B cell (primary cell): ENCODE results near the gene WFS1. TPM values are rescaled to one million over a fixed set of nuclear protein-coding genes. Genes with fewer than 3 reads are reported as not detected.

Source experiments
- ATAC-seq: fragments of 200-7000 bp; cut with Tn5 transposase; one replicate; pipeline ENCODE4 v1.10.0; 2021; ENCODE audit warnings: low read depth, mild to moderate bottlenecking, moderate number of reproducible peaks, moderate library complexity
- CTCF ChIA-PET: fragments of 350-600 bp; sonication (Branson Sonifier 250); formaldehyde crosslinking; loops from one replicate; lab custom pipeline; 2021; ENCODE audit warnings: antibody characterized with exemption, inconsistent platforms; lab: Charles Lee
- POLR2A ChIA-PET: fragments of 350-600 bp; sonication (Branson Sonifier 250); formaldehyde crosslinking; loops from one replicate; lab custom pipeline; 2021; ENCODE audit warnings: antibody characterized with exemption; lab: Charles Lee
- DNase-seq: peaks from one replicate; pipeline ENCODE4 v3.0.0; 2013
- H2AFZ ChIP-seq: 2 replicates; pipeline ENCODE4 v1.6.1; 2012; ENCODE audit warnings: mild to moderate bottlenecking, low read depth, low read length; ENCODE audit not compliant: insufficient read depth, poor library complexity, severe bottlenecking
- H3K27ac ChIP-seq, 2 donors: 1 replicate in 1 of 2; 2 replicates in 1 of 2; pipeline ENCODE4 v1.5.1; 2012 to 2013; ENCODE audit warnings: low read length in 2 of 2, mild to moderate bottlenecking in 2 of 2, moderate library complexity in 1 of 2
- H3K27me3 ChIP-seq, 4 experiments: fragments of 200-600 bp in 1 of 4; sonication (generic) in 1 of 4; replicated peaks in 1 of 4; 1 replicate in 2 of 4; 2 replicates in 2 of 4; pipeline versions ENCODE4 v1.6.1 to v1.7.0; 2013 to 2016; ENCODE audit warnings: low read length in 3 of 4, mild to moderate bottlenecking in 2 of 4, mixed read lengths in 1 of 4, moderate library complexity in 1 of 4; ENCODE audit not compliant: insufficient read depth in 4 of 4, control insufficient read depth in 3 of 4; ENCODE audit errors: control extremely low read depth in 1 of 4
- H3K36me3 ChIP-seq, 2 experiments: replicated peaks in 1 of 2; 1 replicate in 1 of 2; 2 replicates in 1 of 2; pipeline versions ENCODE4 v1.6.1 to v1.7.1; 2013; ENCODE audit warnings: low read length in 1 of 2; ENCODE audit not compliant: insufficient read depth in 2 of 2, control insufficient read depth in 1 of 2; ENCODE audit errors: control extremely low read depth in 1 of 2, extremely low read depth in 1 of 2
- H3K4me1 ChIP-seq, 2 donors: fragments of 200-600 bp in 1 of 2; sonication (generic) in 1 of 2; 1 replicate in 1 of 2; 2 replicates in 1 of 2; pipeline versions ENCODE4 v1.5.1 to v1.6.1; 2013 to 2017; ENCODE audit warnings: low read length in 2 of 2; ENCODE audit not compliant: control insufficient read depth in 2 of 2, insufficient read depth in 2 of 2
- H3K4me2 ChIP-seq: replicated peaks from 2 replicates; pipeline ENCODE3; 2012; ENCODE audit warnings: mild to moderate bottlenecking, low read depth, low read length; ENCODE audit not compliant: poor library complexity, severe bottlenecking
- H3K4me3 ChIP-seq, 5 experiments: fragments of 200-600 bp in 1 of 5; sonication (generic) in 1 of 5; 1 replicate in 3 of 5; 2 replicates in 2 of 5; pipeline versions ENCODE4 v1.5.1 to v1.7.0; 2011 to 2016; ENCODE audit warnings: low read length in 4 of 5, mild to moderate bottlenecking in 4 of 5, low read depth in 2 of 5, control low read depth in 1 of 5, moderate library complexity in 1 of 5; ENCODE audit not compliant: insufficient read depth in 1 of 5; ENCODE audit errors: control extremely low read depth in 1 of 5, extremely low read depth in 1 of 5
- H3K79me2 ChIP-seq: fragments of 200-600 bp; sonication (generic); one replicate; pipeline ENCODE4 v1.6.0; 2016; ENCODE audit warnings: low read length; ENCODE audit not compliant: control insufficient read depth, insufficient read depth
- H3K9ac ChIP-seq: fragments of 200-600 bp; sonication (generic); 2 replicates; pipeline ENCODE4 v1.6.1; 2017; ENCODE audit warnings: mild to moderate bottlenecking, low read length, moderate library complexity
- H3K9me3 ChIP-seq, 3 donors: one replicate each; pipeline versions ENCODE4 v1.6.1 to v1.7.1; 2013; ENCODE audit warnings: low read length in 2 of 3; ENCODE audit not compliant: control insufficient read depth in 2 of 3, insufficient read depth in 1 of 3; ENCODE audit errors: control extremely low read depth in 1 of 3
- H4K20me1 ChIP-seq: 2 replicates; pipeline ENCODE4 v1.6.0; 2012; ENCODE audit warnings: mild to moderate bottlenecking, low read length; ENCODE audit not compliant: insufficient read depth, control insufficient read depth, poor library complexity, severe bottlenecking
- H3K27ac Mint-ChIP-seq: one replicate; pipeline ENCODE4 v1.8.0; 2021; ENCODE audit warnings: mixed read lengths
- H3K27me3 Mint-ChIP-seq: one replicate; pipeline ENCODE4 v1.8.0; 2021; ENCODE audit warnings: mixed read lengths
- H3K4me1 Mint-ChIP-seq: one replicate; pipeline ENCODE4 v1.8.0; 2021; ENCODE audit warnings: mixed read lengths
- H3K4me3 Mint-ChIP-seq: one replicate; pipeline ENCODE4 v1.8.0; 2021; ENCODE audit warnings: mixed read lengths
- H3K9me3 Mint-ChIP-seq: one replicate; pipeline ENCODE4 v1.8.0; 2022; ENCODE audit warnings: mixed read lengths; ENCODE audit not compliant: insufficient read depth
- EZH2 ChIP-seq: IDR thresholded peaks from 2 replicates; pipeline ENCODE4 v1.6.1; 2012; ENCODE audit warnings: borderline replicate concordance, low read depth, mild to moderate bottlenecking, moderate library complexity, low read length; ENCODE audit not compliant: insufficient read depth, poor library complexity, severe bottlenecking
- WGBS: methylation state at CpG from one replicate; pipeline ENCODE4 v1.1.5; 2013; ENCODE audit warnings: missing lambda C conversion rate; ENCODE audit not compliant: insufficient coverage; 5-methylcytosine and 5-hydroxymethylcytosine counted together
- intact Hi-C: fragments of 100-400 bp; cut with micrococcal nuclease; formaldehyde crosslinking; loops from one replicate; pipeline ENCODE4 v1.10.0; 2022
- polyA plus RNA-seq: library from polyadenylated mRNA; depleted of rRNA; stranded (reverse); fragments of >200 nt; gene quantifications from 2 replicates; pipeline ENCODE4 v1.2.3, GENCODE V29; 2012
- total RNA-seq, 2 donors: library from RNA; stranded (reverse); fragments of 120-200 nt in 1 of 2; gene quantifications; 1 replicate in 1 of 2; 2 replicates in 1 of 2; pipeline versions ENCODE4 v1.2.3 to v1.2.4, GENCODE V29; 2013 to 2022
- TF ChIP-seq, protein P1 (sequence below): fragments of 200-600 bp; IDR thresholded peaks from one replicate; pipeline ENCODE4 v1.8.0; 2022; ENCODE audit warnings: antibody characterized with exemption, mild to moderate bottlenecking

Gene WFS1
- total and polyA plus RNA-seq, 2 donors (not counting 1 experiment from before 2014, with no cell fraction given): 5.8 to 6.7 TPM

DNA sequence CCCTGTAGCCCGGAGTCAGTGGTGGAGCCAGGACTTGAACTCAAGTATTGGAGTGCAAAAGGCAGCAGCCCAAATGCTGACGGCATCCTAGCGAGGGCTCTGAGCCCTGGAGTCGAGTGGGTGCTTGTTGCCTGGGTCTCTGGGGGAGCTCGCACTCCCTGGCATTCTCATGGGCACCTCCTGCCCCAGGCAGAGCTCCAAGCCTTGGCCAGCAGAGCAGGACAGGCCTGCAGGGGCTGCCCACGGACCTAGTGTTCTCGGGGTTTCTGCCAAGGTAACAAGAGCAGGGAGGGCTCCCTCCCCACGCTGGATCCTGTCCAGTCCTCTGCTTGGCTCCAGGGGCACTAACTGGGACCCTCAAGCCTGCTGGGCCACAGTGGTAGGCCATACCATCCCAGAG, 17.6 kb upstream of the WFS1 start:
- WGBS: 87% methylated on average over 8 of the region's 8 CpGs
- CTCF ChIA-PET: interaction anchor here (1.9 to 14.1 kb wide), 4 partner anchors 8 to 295 kb away, joined by 21 to 451 read pairs (median 27); partner anchors contain the start of gene WFS1
- H3K27me3 Mint-ChIP-seq: peaks cover 34% of the 10 kb centered on the region

DNA sequence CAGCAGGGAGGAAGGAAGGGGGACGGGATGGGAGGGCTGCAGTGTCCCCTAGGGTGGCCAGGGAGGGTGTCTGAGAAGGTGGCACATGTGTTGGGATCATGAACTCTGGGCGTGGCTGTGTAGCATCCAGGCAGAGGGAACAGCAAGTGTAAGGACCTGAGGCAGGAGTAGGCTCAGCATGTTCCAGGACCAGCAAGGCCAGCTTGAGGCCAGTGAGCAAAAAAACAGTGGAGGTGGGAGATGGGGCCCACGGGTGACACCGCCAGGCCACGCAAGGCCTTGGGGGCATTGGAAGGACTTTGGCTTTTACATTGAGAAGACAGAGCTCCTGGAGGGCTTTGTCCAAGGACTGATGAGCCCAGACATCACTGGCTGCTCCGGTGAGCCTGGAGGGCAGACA, 16.5 kb upstream of the WFS1 start:
- no peaks in the 10 kb centered on the region for H3K36me3 ChIP-seq
- H3K4me1 ChIP-seq: peaks cover 6 to 12% of the 10 kb centered on the region in 2 donors
- 93% methylated on average over 6 of the region's 6 CpGs for WGBS
- H3K9ac ChIP-seq: no peak overlapping the region
- ChIA-PET POLR2A (no interaction called here), CTCF (interaction anchor here (14.1 kb wide), 1 partner anchor 73 kb away, joined by 451 read pairs; no protein-coding TSS in a partner anchor)
- Mint-ChIP-seq H3K27ac (no peak overlapping the region), H3K9me3 (no peaks in the 10 kb centered on the region), H3K4me1 (peaks cover 10% of the 10 kb centered on the region), H3K4me3 (no peak overlapping the region), H3K27me3 (peaks cover 29% of the 10 kb centered on the region)
- H3K27me3 ChIP-seq: peaks cover 0 to 8% (median 6%) of the 10 kb centered on the region in 4 experiments
- no peak overlapping the region for H3K27ac ChIP-seq
- ATAC-seq (no peak), DNase-seq (no peak)
- peaks cover 0 to 6% (median 0%) of the 10 kb centered on the region in 3 donors for H3K9me3 ChIP-seq
- H3K4me2 ChIP-seq: no peak overlapping the region
- TF ChIP-seq, protein P1, sequence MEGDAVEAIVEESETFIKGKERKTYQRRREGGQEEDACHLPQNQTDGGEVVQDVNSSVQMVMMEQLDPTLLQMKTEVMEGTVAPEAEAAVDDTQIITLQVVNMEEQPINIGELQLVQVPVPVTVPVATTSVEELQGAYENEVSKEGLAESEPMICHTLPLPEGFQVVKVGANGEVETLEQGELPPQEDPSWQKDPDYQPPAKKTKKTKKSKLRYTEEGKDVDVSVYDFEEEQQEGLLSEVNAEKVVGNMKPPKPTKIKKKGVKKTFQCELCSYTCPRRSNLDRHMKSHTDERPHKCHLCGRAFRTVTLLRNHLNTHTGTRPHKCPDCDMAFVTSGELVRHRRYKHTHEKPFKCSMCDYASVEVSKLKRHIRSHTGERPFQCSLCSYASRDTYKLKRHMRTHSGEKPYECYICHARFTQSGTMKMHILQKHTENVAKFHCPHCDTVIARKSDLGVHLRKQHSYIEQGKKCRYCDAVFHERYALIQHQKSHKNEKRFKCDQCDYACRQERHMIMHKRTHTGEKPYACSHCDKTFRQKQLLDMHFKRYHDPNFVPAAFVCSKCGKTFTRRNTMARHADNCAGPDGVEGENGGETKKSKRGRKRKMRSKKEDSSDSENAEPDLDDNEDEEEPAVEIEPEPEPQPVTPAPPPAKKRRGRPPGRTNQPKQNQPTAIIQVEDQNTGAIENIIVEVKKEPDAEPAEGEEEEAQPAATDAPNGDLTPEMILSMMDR: no peak
- no peak for TF ChIP-seq EZH2
- intact Hi-C loops: no loop called here
- H4K20me1 ChIP-seq: no peaks in the 10 kb centered on the region
- H2AFZ ChIP-seq: no peak overlapping the region
- no peak overlapping the region for H3K4me3 ChIP-seq
- no peaks in the 10 kb centered on the region for H3K79me2 ChIP-seq

More for the DNA sequence above, 17.6 kb upstream of the WFS1 start:
- H3K4me3 Mint-ChIP-seq: no peak overlapping the region
- Histone ChIP-seq H3K4me3 (no peak overlapping the region), H3K27me3 (peaks cover 0 to 9% (median 7%) of the 10 kb centered on the region in 4 experiments), H3K4me1 (peaks cover under 1 to 6% of the 10 kb centered on the region in 2 donors), H2AFZ (no peak overlapping the region), H3K79me2 (no peaks in the 10 kb centered on the region), H3K27ac (no peak overlapping the region), H3K9me3 (peaks cover 0 to 6% (median 0%) of the 10 kb centered on the region in 3 donors), H3K4me2 (no peak overlapping the region), H3K9ac (no peak overlapping the region), H3K36me3 (no peaks in the 10 kb centered on the region), H4K20me1 (no peaks in the 10 kb centered on the region)
- TF ChIP-seq EZH2: no peak
- TF ChIP-seq, protein P1: no peak
- DNase-seq (no peak), ATAC-seq (no peak)
- peaks cover 2% of the 10 kb centered on the region for H3K4me1 Mint-ChIP-seq
- H3K27ac Mint-ChIP-seq: no peak overlapping the region
- intact Hi-C loops: no loop called here
- no peaks in the 10 kb centered on the region for H3K9me3 Mint-ChIP-seq
- POLR2A ChIA-PET: no interaction called here
